Prostate gland (tissue), 2 donors: ENCODE results near the gene SERPINB1.

ENCODE experiments used
- CTCF ChIP-seq, 4 experiments: fragments of 200-600 bp in 2 of 4; fragments of 450-650 bp in 2 of 4; sonication (generic) in 2 of 4; IDR thresholded peaks; 1 replicate in 3 of 4; 2 replicates in 1 of 4; pipeline ENCODE4 v1.5.1; 2016 to 2019; ENCODE audit warnings: antibody characterized with exemption in 4 of 4, mild to moderate bottlenecking in 2 of 4, moderate library complexity in 2 of 4
- POLR2A ChIP-seq: fragments of 450-650 bp; IDR thresholded peaks from one replicate; pipeline ENCODE4 v1.6.1; 2016; ENCODE audit warnings: antibody characterized with exemption, mild to moderate bottlenecking
- POLR2AphosphoS5 ChIP-seq: sonication (generic); formaldehyde crosslinking; IDR thresholded peaks from one replicate; pipeline ENCODE4 v1.6.1; 2017; ENCODE audit warnings: antibody characterized with exemption

GRCh38 chr6:2877057-2877882 is 35.6 kb upstream of the SERPINB1 start:
- TF ChIP-seq CTCF (IDR thresholded peaks at IDR 0.05) = no peak
- TF ChIP-seq POLR2A = no peak
- no peak for TF ChIP-seq POLR2AphosphoS5
